HepG2 (cell line): ENCODE measurements around the gene AKR1E2. TPM values are rescaled to one million over a fixed set of nuclear protein-coding genes. Genes with fewer than 3 reads are reported as not detected.

Experiments used
- ATAC-seq: fragments of 200-7000 bp; cut with Tn5 transposase; 3 replicates; pipeline ENCODE4 v1.9.1; 2020; ENCODE audit warnings: mild to moderate bottlenecking, moderate library complexity
- BruUV-seq: library from RNA; stranded (reverse); fragments of 400-500 nt; replicated peaks from 2 replicates; lab custom pipeline; 2021; lab: Mats Ljungman, UMichigan
- CTCF ChIA-PET: fragments of 300-600 bp; formaldehyde crosslinking; extraction: SDS; loops from one replicate; lab custom pipeline; 2021; ENCODE audit warnings: low total read pairs, inconsistent platforms, low intra/inter-chr PET ratio; lab: Yijun Ruan, JAX
- POLR2A ChIA-PET: fragments of 350-600 bp; sonication (Branson Sonifier 250); formaldehyde crosslinking; loops from one replicate; lab custom pipeline; 2020; ENCODE audit warnings: antibody characterized with exemption, inconsistent platforms; lab: Yijun Ruan, JAX
- DNase-seq: peaks from one replicate; pipeline ENCODE4 v3.0.0-alpha.2; 2015; ENCODE audit warnings: low spot score
- FAIRE-seq: peaks from 3 replicates; lab custom pipeline; 2011; peaks lifted over from hg19 to GRCh38; lab: Jason Lieb, UNC
- H2AFZ ChIP-seq: one replicate; pipeline ENCODE4 v1.6.1; 2011; ENCODE audit warnings: low read length, inconsistent platforms
- H3K27ac ChIP-seq: fragments of 300-600 bp; 3 replicates; pipeline ENCODE4 v1.8.0; 2011; ENCODE audit warnings: mixed run types, mild to moderate bottlenecking, mixed read lengths, low read length, inconsistent platforms; ENCODE audit not compliant: insufficient read depth; ENCODE audit errors: extremely low read length
- H3K27me3 ChIP-seq, 2 experiments: fragments of 200-600 bp in 1 of 2; 2 replicates in 1 of 2; 3 replicates in 1 of 2; pipeline versions ENCODE4 v1.6.0 to v1.8.0; 2011; ENCODE audit warnings: low read length in 2 of 2, mild to moderate bottlenecking in 2 of 2, moderate library complexity in 2 of 2, inconsistent platforms in 1 of 2; ENCODE audit not compliant: insufficient read depth in 2 of 2, control insufficient read depth in 1 of 2
- H3K36me3 ChIP-seq, 2 experiments: fragments of 200-600 bp in 1 of 2; replicated peaks in 1 of 2; 2 replicates in 1 of 2; 3 replicates in 1 of 2; pipeline versions ENCODE4 v1.5.1 to v1.8.0; 2011; ENCODE audit warnings: low read length in 2 of 2, inconsistent platforms in 1 of 2; ENCODE audit not compliant: insufficient read depth in 2 of 2, control insufficient read depth in 1 of 2
- H3K4me1 ChIP-seq: 2 replicates; pipeline ENCODE4 v1.5.1; 2012; ENCODE audit warnings: low read length, inconsistent platforms; ENCODE audit not compliant: insufficient read depth
- H3K4me2 ChIP-seq: 2 replicates; pipeline ENCODE4 v1.6.0; 2011; ENCODE audit warnings: low read depth, low read length, inconsistent platforms
- H3K4me3 ChIP-seq, 3 experiments: fragments of 200-600 bp in 1 of 3; sonication (generic), shearing (Covaris generic) in 1 of 3; replicated peaks in 1 of 3; 2 replicates each; pipeline ENCODE4 v1.5.1; 2011 to 2016; ENCODE audit warnings: low read length in 3 of 3, inconsistent platforms in 2 of 3, low read depth in 2 of 3, mild to moderate bottlenecking in 2 of 3, control low read depth in 1 of 3, mixed read lengths in 1 of 3; ENCODE audit not compliant: insufficient read depth in 1 of 3
- H3K79me2 ChIP-seq: one replicate; pipeline ENCODE4 v1.6.1; 2011; ENCODE audit warnings: low read length, inconsistent platforms; ENCODE audit not compliant: insufficient read depth
- H3K9ac ChIP-seq: 2 replicates; pipeline ENCODE4 v1.6.0; 2011; ENCODE audit warnings: mild to moderate bottlenecking, low read depth, low read length, inconsistent platforms; ENCODE audit not compliant: insufficient read depth
- H3K9me3 ChIP-seq: 2 replicates; pipeline ENCODE4 v1.5.1; 2012; ENCODE audit warnings: mild to moderate bottlenecking, low read length
- H4K20me1 ChIP-seq: 2 replicates; pipeline ENCODE4 v1.6.0; 2011; ENCODE audit warnings: inconsistent platforms, mild to moderate bottlenecking, low read length, moderate library complexity; ENCODE audit not compliant: insufficient read depth
- BCL6 ChIP-seq: IDR thresholded peaks from 2 replicates; pipeline ENCODE4 v1.6.1; 2016; ENCODE audit warnings: missing genetic modification reagents, missing compliant biosample characterization
- ELF1 ChIP-seq: sonication (generic); formaldehyde crosslinking; IDR thresholded peaks from 2 replicates; pipeline ENCODE4 v1.4.0; 2020; ENCODE audit warnings: missing genetic modification reagents
- FOSL1 ChIP-seq: sonication (generic); formaldehyde crosslinking; IDR thresholded peaks from 2 replicates; pipeline ENCODE4 v1.9.0; 2021; ENCODE audit warnings: missing genetic modification reagents, borderline replicate concordance
- MYNN ChIP-seq: sonication (generic); formaldehyde crosslinking; IDR thresholded peaks from 2 replicates; pipeline ENCODE4 v1.4.0; 2020; ENCODE audit warnings: mild to moderate bottlenecking, low read depth, missing genetic modification reagents
- SUZ12 ChIP-seq: fragments of 150-350 bp; IDR thresholded peaks from 2 replicates; pipeline ENCODE4 v1.6.1; 2014; ENCODE audit warnings: low read depth, low read length
- ZEB1 ChIP-seq: IDR thresholded peaks from 2 replicates; pipeline ENCODE4 v1.6.1; 2012; ENCODE audit warnings: mild to moderate bottlenecking, low read depth, inconsistent platforms; ENCODE audit not compliant: insufficient replicate concordance
- ZIK1 ChIP-seq: sonication (generic); formaldehyde crosslinking; IDR thresholded peaks from 2 replicates; pipeline ENCODE4 v1.5.0; 2020; ENCODE audit warnings: mild to moderate bottlenecking, low read depth, missing genetic modification reagents, borderline replicate concordance
- ZNF160 ChIP-seq: sonication (generic); formaldehyde crosslinking; IDR thresholded peaks from 2 replicates; pipeline ENCODE4 v1.8.0; 2022; ENCODE audit warnings: mild to moderate bottlenecking, inconsistent platforms, missing genetic modification reagents
- ZNF234 ChIP-seq: sonication (generic); formaldehyde crosslinking; conservative IDR thresholded peaks from 2 replicates; pipeline ENCODE4 v1.5.1; 2020; ENCODE audit warnings: mild to moderate bottlenecking, missing genetic modification reagents
- ZNF292 ChIP-seq: sonication (generic); formaldehyde crosslinking; IDR thresholded peaks from 2 replicates; pipeline ENCODE4 v1.8.1; 2022; ENCODE audit warnings: mild to moderate bottlenecking, low read depth, missing genetic modification reagents, borderline replicate concordance
- ZNF652 ChIP-seq: IDR thresholded peaks from 2 replicates; pipeline ENCODE4 v1.6.1; 2016; ENCODE audit warnings: low read depth, borderline replicate concordance
- WGBS: methylation state at CpG from one replicate; pipeline ENCODE4 v1.1.6; 2017; ENCODE audit warnings: low lambda C conversion rate; 5-methylcytosine and 5-hydroxymethylcytosine counted together
- in situ Hi-C: cut with HindIII; loops from 2 replicates; pipeline ENCODE4 v1.10.0; 2017; ENCODE audit warnings: low pct_unique_long_range_greater_than_20kb; ENCODE audit not compliant: extremely low pct_ligation_motif_present
- intact Hi-C: fragments of 100-400 bp; cut with micrococcal nuclease; formaldehyde crosslinking; loops from one replicate; pipeline ENCODE4 v1.10.0; 2022; ENCODE audit not compliant: unreplicated experiment
- polyA plus RNA-seq, 8 experiments: library from polyadenylated mRNA; depleted of rRNA in 3 of 8; stranded (reverse) in 7 of 8; unstranded in 1 of 8; fragments of >200 nt; fragmentation: Illumina TruSeq in 4 of 8; extraction: Trizol in 4 of 8; gene quantifications; 2 replicates each; pipeline versions ENCODE4 v1.2.1 to v1.2.3, GENCODE V29; 2011 to 2016; ENCODE audit warnings: low read depth in 4 of 8, missing spikeins in 1 of 8, mixed read lengths in 1 of 8; ENCODE audit not compliant: insufficient read depth in 1 of 8
- total RNA-seq, 5 experiments: library from RNA; depleted of rRNA; stranded (reverse); fragments of >200 nt; fragmentation: Illumina TruSeq; extraction: Trizol; gene quantifications; 2 replicates each; pipeline ENCODE4 v1.2.3, GENCODE V29; 2016; ENCODE audit warnings: low read depth in 1 of 5
- TF ChIP-seq, protein P1 (sequence below): IDR thresholded peaks from 2 replicates; pipeline ENCODE4 v1.6.1; 2016; ENCODE audit warnings: mild to moderate bottlenecking, missing biosample characterization, missing genetic modification reagents
- TF ChIP-seq, protein P2 (sequence below): sonication (generic); formaldehyde crosslinking; IDR thresholded peaks from 2 replicates; pipeline ENCODE4 v1.9.0; 2021; ENCODE audit warnings: mild to moderate bottlenecking, missing genetic modification reagents
- TF ChIP-seq, protein P3 (sequence below): sonication (generic); formaldehyde crosslinking; conservative IDR thresholded peaks from 2 replicates; pipeline ENCODE4 v1.4.0; 2020; ENCODE audit warnings: missing genetic modification reagents

Gene AKR1E2
- total and polyA plus RNA-seq, 2 of the 13 experiments (the other 11 are each of a cell fraction or from before 2014, with no cell fraction given) = not detected

GRCh38 chr10:4849555-4850242 lies 23.7 kb downstream of the AKR1E2 start (continued):
- no peak for TF ChIP-seq ZIK1 (CRISPR knock-in tag)
- peak; percentile 28 for TF ChIP-seq ZEB1
- TF ChIP-seq FOSL1 (CRISPR knock-in tag) = no peak
- TF ChIP-seq, protein P1, sequence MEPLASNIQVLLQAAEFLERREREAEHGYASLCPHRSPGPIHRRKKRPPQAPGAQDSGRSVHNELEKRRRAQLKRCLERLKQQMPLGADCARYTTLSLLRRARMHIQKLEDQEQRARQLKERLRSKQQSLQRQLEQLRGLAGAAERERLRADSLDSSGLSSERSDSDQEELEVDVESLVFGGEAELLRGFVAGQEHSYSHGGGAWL = no peak
- TF ChIP-seq ZNF160 (CRISPR knock-in tag) = 0 out of 2 replicates have a peak, but pooled peaks have one; percentile 40
- TF ChIP-seq ZNF652 = no peak
- TF ChIP-seq MYNN = no peak

GRCh38 chr10:4850397-4850796 lies 24.4 kb downstream of the AKR1E2 start:
- Histone ChIP-seq H4K20me1 (no peaks in the 10 kb centered on the region), H3K27me3 (no peaks in the 10 kb centered on the region), H3K9ac (0 out of 2 replicates have a peak overlapping the region, but pooled peaks have one; percentile 14), H3K4me1 (peaks cover 30% of the 10 kb centered on the region), H2AFZ (peak overlapping the region; percentile 37), H3K4me2 (no peak overlapping the region), H3K27ac (peak overlapping the region; percentile 23), H3K79me2 (no peaks in the 10 kb centered on the region), H3K4me3 (no peak overlapping the region), H3K36me3 (no peaks in the 10 kb centered on the region), H3K9me3 (no peaks in the 10 kb centered on the region)
- ATAC-seq (no peak), DNase-seq (no peak), FAIRE-seq (no peak)
- in situ Hi-C loops (no loop called here), intact Hi-C loops (no loop called here)
- ChIA-PET CTCF (interaction anchor here (0.7 to 5.5 kb wide), 9 partner anchors 34 to 584 kb away, joined by 3 to 89 read pairs (median 21); partner anchors contain the start of genes AKR1C1 and AKR1C3), POLR2A (interaction anchor here (1.3 to 5.1 kb wide), 4 partner anchors 97 to 134 kb away, joined by 5 to 26 read pairs (median 10); partner anchors contain the start of gene AKR1C1)
- 95% methylated on average over 7 of the region's 7 CpGs for WGBS
- BruUV-seq = no TSS peak
- TF ChIP-seq ZNF292 (CRISPR knock-in tag) (no peak), BCL6 (no peak), SUZ12 (no peak), ELF1 (CRISPR knock-in tag) (no peak), ZNF234 (no peak)
- TF ChIP-seq, protein P2, sequence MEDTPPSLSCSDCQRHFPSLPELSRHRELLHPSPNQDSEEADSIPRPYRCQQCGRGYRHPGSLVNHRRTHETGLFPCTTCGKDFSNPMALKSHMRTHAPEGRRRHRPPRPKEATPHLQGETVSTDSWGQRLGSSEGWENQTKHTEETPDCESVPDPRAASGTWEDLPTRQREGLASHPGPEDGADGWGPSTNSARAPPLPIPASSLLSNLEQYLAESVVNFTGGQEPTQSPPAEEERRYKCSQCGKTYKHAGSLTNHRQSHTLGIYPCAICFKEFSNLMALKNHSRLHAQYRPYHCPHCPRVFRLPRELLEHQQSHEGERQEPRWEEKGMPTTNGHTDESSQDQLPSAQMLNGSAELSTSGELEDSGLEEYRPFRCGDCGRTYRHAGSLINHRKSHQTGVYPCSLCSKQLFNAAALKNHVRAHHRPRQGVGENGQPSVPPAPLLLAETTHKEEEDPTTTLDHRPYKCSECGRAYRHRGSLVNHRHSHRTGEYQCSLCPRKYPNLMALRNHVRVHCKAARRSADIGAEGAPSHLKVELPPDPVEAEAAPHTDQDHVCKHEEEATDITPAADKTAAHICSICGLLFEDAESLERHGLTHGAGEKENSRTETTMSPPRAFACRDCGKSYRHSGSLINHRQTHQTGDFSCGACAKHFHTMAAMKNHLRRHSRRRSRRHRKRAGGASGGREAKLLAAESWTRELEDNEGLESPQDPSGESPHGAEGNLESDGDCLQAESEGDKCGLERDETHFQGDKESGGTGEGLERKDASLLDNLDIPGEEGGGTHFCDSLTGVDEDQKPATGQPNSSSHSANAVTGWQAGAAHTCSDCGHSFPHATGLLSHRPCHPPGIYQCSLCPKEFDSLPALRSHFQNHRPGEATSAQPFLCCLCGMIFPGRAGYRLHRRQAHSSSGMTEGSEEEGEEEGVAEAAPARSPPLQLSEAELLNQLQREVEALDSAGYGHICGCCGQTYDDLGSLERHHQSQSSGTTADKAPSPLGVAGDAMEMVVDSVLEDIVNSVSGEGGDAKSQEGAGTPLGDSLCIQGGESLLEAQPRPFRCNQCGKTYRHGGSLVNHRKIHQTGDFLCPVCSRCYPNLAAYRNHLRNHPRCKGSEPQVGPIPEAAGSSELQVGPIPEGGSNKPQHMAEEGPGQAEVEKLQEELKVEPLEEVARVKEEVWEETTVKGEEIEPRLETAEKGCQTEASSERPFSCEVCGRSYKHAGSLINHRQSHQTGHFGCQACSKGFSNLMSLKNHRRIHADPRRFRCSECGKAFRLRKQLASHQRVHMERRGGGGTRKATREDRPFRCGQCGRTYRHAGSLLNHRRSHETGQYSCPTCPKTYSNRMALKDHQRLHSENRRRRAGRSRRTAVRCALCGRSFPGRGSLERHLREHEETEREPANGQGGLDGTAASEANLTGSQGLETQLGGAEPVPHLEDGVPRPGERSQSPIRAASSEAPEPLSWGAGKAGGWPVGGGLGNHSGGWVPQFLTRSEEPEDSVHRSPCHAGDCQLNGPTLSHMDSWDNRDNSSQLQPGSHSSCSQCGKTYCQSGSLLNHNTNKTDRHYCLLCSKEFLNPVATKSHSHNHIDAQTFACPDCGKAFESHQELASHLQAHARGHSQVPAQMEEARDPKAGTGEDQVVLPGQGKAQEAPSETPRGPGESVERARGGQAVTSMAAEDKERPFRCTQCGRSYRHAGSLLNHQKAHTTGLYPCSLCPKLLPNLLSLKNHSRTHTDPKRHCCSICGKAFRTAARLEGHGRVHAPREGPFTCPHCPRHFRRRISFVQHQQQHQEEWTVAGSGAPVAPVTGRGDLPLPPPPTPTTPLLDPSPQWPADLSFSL = no peak
- TF ChIP-seq, protein P3, sequence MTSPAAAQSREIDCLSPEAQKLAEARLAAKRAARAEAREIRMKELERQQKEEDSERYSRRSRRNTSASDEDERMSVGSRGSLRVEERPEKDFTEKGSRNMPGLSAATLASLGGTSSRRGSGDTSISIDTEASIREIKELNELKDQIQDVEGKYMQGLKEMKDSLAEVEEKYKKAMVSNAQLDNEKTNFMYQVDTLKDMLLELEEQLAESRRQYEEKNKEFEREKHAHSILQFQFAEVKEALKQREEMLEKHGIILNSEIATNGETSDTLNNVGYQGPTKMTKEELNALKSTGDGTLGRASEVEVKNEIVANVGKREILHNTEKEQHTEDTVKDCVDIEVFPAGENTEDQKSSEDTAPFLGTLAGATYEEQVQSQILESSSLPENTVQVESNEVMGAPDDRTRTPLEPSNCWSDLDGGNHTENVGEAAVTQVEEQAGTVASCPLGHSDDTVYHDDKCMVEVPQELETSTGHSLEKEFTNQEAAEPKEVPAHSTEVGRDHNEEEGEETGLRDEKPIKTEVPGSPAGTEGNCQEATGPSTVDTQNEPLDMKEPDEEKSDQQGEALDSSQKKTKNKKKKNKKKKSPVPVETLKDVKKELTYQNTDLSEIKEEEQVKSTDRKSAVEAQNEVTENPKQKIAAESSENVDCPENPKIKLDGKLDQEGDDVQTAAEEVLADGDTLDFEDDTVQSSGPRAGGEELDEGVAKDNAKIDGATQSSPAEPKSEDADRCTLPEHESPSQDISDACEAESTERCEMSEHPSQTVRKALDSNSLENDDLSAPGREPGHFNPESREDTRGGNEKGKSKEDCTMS (CRISPR knock-in tag) = no peak
